Keratinocyte (primary cell): ENCODE measurements around the gene SAE1. TPM values are rescaled to one million over a fixed set of nuclear protein-coding genes. Genes with fewer than 3 reads are reported as not detected.

Experiments
- DNase-seq: peaks from one replicate; pipeline ENCODE4 v3.0.0-alpha.2; 2011; ENCODE audit warnings: low read depth, missing footprints, low spot score
- FAIRE-seq: peaks from 2 replicates; lab custom pipeline; 2011; peaks lifted over from hg19 to GRCh38; lab: Jason Lieb, UNC
- H2AFZ ChIP-seq: 2 replicates; pipeline ENCODE4 v1.6.0; 2012; ENCODE audit warnings: low read length, control low read depth, inconsistent platforms; ENCODE audit not compliant: control insufficient read depth
- H3K27ac ChIP-seq: 2 replicates; pipeline ENCODE4 v1.5.1; 2011; ENCODE audit warnings: low read length; ENCODE audit not compliant: control insufficient read depth, insufficient read depth
- H3K27me3 ChIP-seq: 3 replicates; pipeline ENCODE4 v1.6.0; 2011; ENCODE audit warnings: low read length; ENCODE audit not compliant: control insufficient read depth, insufficient read depth; ENCODE audit errors: extremely low read depth
- H3K36me3 ChIP-seq, 2 experiments: 2 replicates in 1 of 2; 3 replicates in 1 of 2; pipeline ENCODE4 v1.5.1; 2011; ENCODE audit warnings: low read length in 2 of 2, mild to moderate bottlenecking in 1 of 2; ENCODE audit not compliant: control insufficient read depth in 2 of 2, insufficient read depth in 2 of 2; ENCODE audit errors: extremely low read depth in 1 of 2
- H3K4me1 ChIP-seq: 3 replicates; pipeline ENCODE4 v1.5.1; 2011; ENCODE audit warnings: low read length; ENCODE audit not compliant: control insufficient read depth, insufficient read depth; ENCODE audit errors: extremely low read depth
- H3K4me2 ChIP-seq: 3 replicates; pipeline ENCODE4 v1.6.0; 2011; ENCODE audit warnings: low read depth, low read length; ENCODE audit not compliant: control insufficient read depth, insufficient read depth; ENCODE audit errors: extremely low read depth
- H3K4me3 ChIP-seq, 3 experiments: fragments of 200-600 bp in 1 of 3; sonication (generic) in 1 of 3; 2 replicates in 2 of 3; 3 replicates in 1 of 3; pipeline ENCODE4 v1.5.1; 2011 to 2016; ENCODE audit warnings: low read length in 3 of 3, mild to moderate bottlenecking in 3 of 3, control low read depth in 2 of 3, inconsistent platforms in 1 of 3, low read depth in 1 of 3, mixed read lengths in 1 of 3, mixed run types in 1 of 3, moderate library complexity in 1 of 3; ENCODE audit not compliant: control insufficient read depth in 2 of 3, insufficient read depth in 2 of 3; ENCODE audit errors: extremely low read depth in 1 of 3
- H3K79me2 ChIP-seq: 2 replicates; pipeline ENCODE4 v1.6.0; 2012; ENCODE audit warnings: low read length; ENCODE audit not compliant: control insufficient read depth, insufficient read depth
- H3K9ac ChIP-seq: 3 replicates; pipeline ENCODE4 v1.6.0; 2011; ENCODE audit warnings: low read length; ENCODE audit not compliant: control insufficient read depth, insufficient read depth; ENCODE audit errors: extremely low read depth
- H3K9me1 ChIP-seq: 3 replicates; pipeline ENCODE4 v1.6.0; 2011; ENCODE audit warnings: low read length; ENCODE audit not compliant: control insufficient read depth, insufficient read depth; ENCODE audit errors: extremely low read depth
- H3K9me3 ChIP-seq: 2 replicates; pipeline ENCODE4 v1.5.1; 2012; ENCODE audit warnings: low read depth, low read length; ENCODE audit not compliant: control insufficient read depth
- H4K20me1 ChIP-seq: 3 replicates; pipeline ENCODE4 v1.6.0; 2011; ENCODE audit warnings: low read length; ENCODE audit not compliant: control insufficient read depth, insufficient read depth; ENCODE audit errors: extremely low read depth
- EZH2 ChIP-seq: IDR thresholded peaks from one replicate; pipeline ENCODE4 v1.6.1; 2012; ENCODE audit warnings: inconsistent platforms, mild to moderate bottlenecking, low read length, moderate library complexity
- dilution Hi-C: fragments of 300-500 bp; cut with MboI; formaldehyde crosslinking; loops from one replicate; pipeline ENCODE4 v1.7.0; 2020; ENCODE audit warnings: low sequenced_read_pairs; ENCODE audit not compliant: extremely low pct_ligation_motif_present
- polyA plus RNA-seq, 5 experiments: library from polyadenylated mRNA; depleted of rRNA in 3 of 5; stranded (reverse) in 3 of 5; stranded (forward) in 1 of 5; unstranded in 1 of 5; fragments of >200 nt; gene quantifications; 1 replicate in 1 of 5; 2 replicates in 3 of 5; 3 replicates in 1 of 5; pipeline versions ENCODE4 v1.2.1 to v1.2.3, GENCODE V29; 2011 to 2012; ENCODE audit warnings: missing spikeins in 2 of 5, low read depth in 1 of 5, low replicate concordance in 1 of 5
- TF ChIP-seq, protein P1 (sequence below), 3 experiments: IDR thresholded peaks in 1 of 3; conservative IDR thresholded peaks in 1 of 3; optimal IDR thresholded peaks in 1 of 3; 2 replicates in 2 of 3; 3 replicates in 1 of 3; pipeline versions ENCODE3 to v1.5.1; 2011; ENCODE audit warnings: low read length in 3 of 3, mild to moderate bottlenecking in 3 of 3, moderate library complexity in 2 of 3, control low read depth in 1 of 3, inconsistent platforms in 1 of 3; ENCODE audit not compliant: insufficient read depth in 2 of 3; ENCODE audit errors: extremely low read depth in 1 of 3

Gene SAE1
- polyA plus RNA-seq, 1 donor (not counting 4 experiments of a cell fraction or from before 2014, with no cell fraction given), result 102 TPM

DNA sequence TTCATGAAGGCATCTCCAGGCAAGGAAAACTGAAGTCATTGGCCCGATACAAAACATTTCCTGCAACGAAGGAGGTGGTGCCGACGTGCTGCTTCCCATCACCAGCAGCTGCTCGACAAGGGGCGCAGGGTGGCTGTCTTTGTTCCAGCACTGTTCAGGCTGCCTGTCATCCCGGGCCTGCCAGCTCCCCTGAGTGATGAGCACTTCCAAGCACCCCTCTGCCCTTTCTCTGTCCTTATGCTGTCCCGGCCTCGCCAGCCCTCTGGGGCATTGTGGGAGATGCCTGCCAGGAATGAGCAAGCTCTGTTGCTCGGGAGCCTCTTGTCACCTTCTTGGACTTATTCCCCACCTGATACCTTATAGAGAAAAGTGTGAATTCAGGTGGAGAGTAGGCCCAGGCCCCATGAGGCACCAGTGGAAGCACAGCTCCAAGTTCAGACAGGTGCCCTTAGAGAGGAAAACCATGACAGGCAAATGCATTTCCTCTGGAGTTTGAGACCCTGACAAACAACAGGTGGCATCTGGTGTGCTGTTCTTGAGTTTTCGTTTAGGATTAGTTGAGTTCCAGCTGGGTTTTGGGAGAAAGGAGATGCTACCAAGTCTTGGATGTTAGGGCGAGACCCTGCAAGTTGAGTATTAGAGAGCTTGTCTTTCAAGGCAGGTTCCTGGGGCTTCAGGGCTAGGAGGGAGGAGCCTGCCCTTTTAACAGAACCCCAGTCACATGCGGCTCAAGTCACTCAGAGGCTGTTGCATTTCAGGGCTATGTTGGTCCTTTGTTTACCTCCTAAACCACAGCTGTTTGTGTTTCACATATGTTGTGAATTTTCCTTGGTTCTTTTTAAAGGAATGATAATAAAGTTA lies 78.9 kb downstream of the SAE1 start:
- Histone ChIP-seq H3K79me2 (no peaks in the 10 kb centered on the region), H3K9me1 (no peaks in the 10 kb centered on the region), H3K36me3 (peaks cover 10 to 34% of the 10 kb centered on the region in 2 experiments), H3K9ac (no peak overlapping the region), H3K27ac (no peak overlapping the region), H2AFZ (no peak overlapping the region), H3K9me3 (no peaks in the 10 kb centered on the region), H3K27me3 (no peaks in the 10 kb centered on the region), H4K20me1 (no peaks in the 10 kb centered on the region), H3K4me2 (no peak overlapping the region), H3K4me3 (no peak overlapping the region), H3K4me1 (peaks cover 3% of the 10 kb centered on the region)
- dilution Hi-C loops, result no loop called here
- no peak for TF ChIP-seq EZH2
- TF ChIP-seq, protein P1, sequence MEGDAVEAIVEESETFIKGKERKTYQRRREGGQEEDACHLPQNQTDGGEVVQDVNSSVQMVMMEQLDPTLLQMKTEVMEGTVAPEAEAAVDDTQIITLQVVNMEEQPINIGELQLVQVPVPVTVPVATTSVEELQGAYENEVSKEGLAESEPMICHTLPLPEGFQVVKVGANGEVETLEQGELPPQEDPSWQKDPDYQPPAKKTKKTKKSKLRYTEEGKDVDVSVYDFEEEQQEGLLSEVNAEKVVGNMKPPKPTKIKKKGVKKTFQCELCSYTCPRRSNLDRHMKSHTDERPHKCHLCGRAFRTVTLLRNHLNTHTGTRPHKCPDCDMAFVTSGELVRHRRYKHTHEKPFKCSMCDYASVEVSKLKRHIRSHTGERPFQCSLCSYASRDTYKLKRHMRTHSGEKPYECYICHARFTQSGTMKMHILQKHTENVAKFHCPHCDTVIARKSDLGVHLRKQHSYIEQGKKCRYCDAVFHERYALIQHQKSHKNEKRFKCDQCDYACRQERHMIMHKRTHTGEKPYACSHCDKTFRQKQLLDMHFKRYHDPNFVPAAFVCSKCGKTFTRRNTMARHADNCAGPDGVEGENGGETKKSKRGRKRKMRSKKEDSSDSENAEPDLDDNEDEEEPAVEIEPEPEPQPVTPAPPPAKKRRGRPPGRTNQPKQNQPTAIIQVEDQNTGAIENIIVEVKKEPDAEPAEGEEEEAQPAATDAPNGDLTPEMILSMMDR (optimal IDR thresholded peaks at IDR 0.05 in 1 of 3, IDR thresholded peaks at IDR 0.05 in 1 of 3, conservative IDR thresholded peaks at IDR 0.05 in 1 of 3; ENCODE audit: extremely low read depth in 1 of 3, insufficient read depth in 2 of 3, low read length in 3 of 3), result no peak
- DNase-seq, result no peak
- no peak for FAIRE-seq

DNA sequence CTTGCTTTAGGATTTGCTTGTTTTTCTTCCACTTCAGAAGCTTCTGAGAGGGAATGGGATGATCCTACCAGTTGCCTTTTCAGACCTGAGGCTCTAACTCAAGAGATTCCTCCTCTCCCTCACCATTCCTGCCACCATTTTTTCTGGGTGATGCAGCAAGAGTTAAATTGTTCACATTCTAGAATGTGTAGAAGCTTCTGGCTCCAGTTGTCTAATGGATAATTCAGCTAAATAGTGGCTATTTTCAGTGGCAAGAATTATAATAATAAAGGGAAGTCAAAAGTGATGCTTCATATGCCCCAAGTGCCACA lies 79.5 kb downstream of the SAE1 start:
- DNase-seq (no peak), FAIRE-seq (no peak)
- Histone ChIP-seq H3K4me2 (no peak overlapping the region), H3K27me3 (no peaks in the 10 kb centered on the region), H3K9ac (no peak overlapping the region), H3K27ac (peak overlapping the region; percentile 65), H3K9me1 (no peaks in the 10 kb centered on the region), H3K4me3 (no peak overlapping the region), H3K4me1 (peaks cover 3% of the 10 kb centered on the region), H3K79me2 (no peaks in the 10 kb centered on the region), H4K20me1 (no peaks in the 10 kb centered on the region), H2AFZ (no peak overlapping the region), H3K9me3 (no peaks in the 10 kb centered on the region), H3K36me3 (peaks cover 10 to 34% of the 10 kb centered on the region in 2 experiments)
- dilution Hi-C loops, result no loop called here
- TF ChIP-seq EZH2, result no peak
- TF ChIP-seq, protein P1 (optimal IDR thresholded peaks at IDR 0.05 in 1 of 3, IDR thresholded peaks at IDR 0.05 in 1 of 3, conservative IDR thresholded peaks at IDR 0.05 in 1 of 3; ENCODE audit: extremely low read depth in 1 of 3, insufficient read depth in 2 of 3, low read length in 3 of 3), result no peak
